Measurements from ENCODE around the gene IMMP2L.
"Not testable (repeated sequence)": the region's sequence is repeated elsewhere in the genome, so short reads cannot be mapped to it uniquely, and the experiment has no call there.

IMMP2L gene

GRCh38 chr7:111561904-111562732 is at the start of gene IMMP2L:
Gene IMMP2L (minus strand): TSS chr7:111562492.
- Histone ChIP-seq H3K36me3 (ENCODE audit: control insufficient read depth, insufficient read depth, low read length) (no peaks in the 10 kb centered on the region), H3K27me3 (replicated peaks; ENCODE audit: control insufficient read depth, insufficient read depth, low read length) (no peaks in the 10 kb centered on the region), H3K4me3 (replicated peaks; ENCODE audit: low read depth, low read length) (peak within 1 kb of the TSS; percentile 81)
- peak; percentile 59 for TF ChIP-seq CTCF (IDR thresholded peaks at IDR 0.05; ENCODE audit: insufficient read depth, low read length, poor library complexity, severe bottlenecking)
- peak; percentile 90 for DNase-seq (ENCODE audit: extremely low read depth, insufficient read length)

GRCh38 chr7:111609483-111610254 is 47.4 kb upstream of the IMMP2L start:
- not testable (repeated sequence) for H3K27me3 ChIP-seq (replicated peaks; ENCODE audit: control insufficient read depth, insufficient read depth, low read length); DNase-seq (ENCODE audit: extremely low read depth, insufficient read length); H3K4me3 ChIP-seq (replicated peaks; ENCODE audit: low read depth, low read length); H3K36me3 ChIP-seq (ENCODE audit: control insufficient read depth, insufficient read depth, low read length)

- no peak for TF ChIP-seq CTCF (IDR thresholded peaks at IDR 0.05; ENCODE audit: insufficient read depth, low read length, poor library complexity, severe bottlenecking)
- H3K36me3 ChIP-seq (ENCODE audit: control insufficient read depth, insufficient read depth, low read length) = no peaks in the 10 kb centered on the region
- DNase-seq (ENCODE audit: extremely low read depth, insufficient read length) = no peak
- no peak overlapping the region for H3K4me3 ChIP-seq (replicated peaks; ENCODE audit: low read depth, low read length)
- no peaks in the 10 kb centered on the region for H3K27me3 ChIP-seq (replicated peaks; ENCODE audit: control insufficient read depth, insufficient read depth, low read length)
These were observed 45.3 kb upstream of the IMMP2L start for GRCh38 chr7:111607621-111608020.

- H3K4me3 ChIP-seq (replicated peaks; ENCODE audit: low read depth, low read length) = no peak overlapping the region
- no peak for TF ChIP-seq CTCF (IDR thresholded peaks at IDR 0.05; ENCODE audit: insufficient read depth, low read length, poor library complexity, severe bottlenecking)
- no peak for DNase-seq (ENCODE audit: extremely low read depth, insufficient read length)
- H3K36me3 ChIP-seq (ENCODE audit: control insufficient read depth, insufficient read depth, low read length) = no peaks in the 10 kb centered on the region
- no peaks in the 10 kb centered on the region for H3K27me3 ChIP-seq (replicated peaks; ENCODE audit: control insufficient read depth, insufficient read depth, low read length)
These were observed 43.0 kb upstream of the IMMP2L start for GRCh38 chr7:111605246-111605645.

- no peak for TF ChIP-seq CTCF (IDR thresholded peaks at IDR 0.05; ENCODE audit: insufficient read depth, low read length, poor library complexity, severe bottlenecking)
- no peaks in the 10 kb centered on the region for H3K36me3 ChIP-seq (ENCODE audit: control insufficient read depth, insufficient read depth, low read length)
- H3K4me3 ChIP-seq (replicated peaks; ENCODE audit: low read depth, low read length) = no peak overlapping the region
- no peak for DNase-seq (ENCODE audit: extremely low read depth, insufficient read length)
- no peaks in the 10 kb centered on the region for H3K27me3 ChIP-seq (replicated peaks; ENCODE audit: control insufficient read depth, insufficient read depth, low read length)
These were observed 37.8 kb upstream of the IMMP2L start for GRCh38 chr7:111600091-111600490.

GRCh38 chr7:111595780-111596179 is 33.5 kb upstream of the IMMP2L start:
- no peak for TF ChIP-seq CTCF (IDR thresholded peaks at IDR 0.05; ENCODE audit: insufficient read depth, low read length, poor library complexity, severe bottlenecking)
- DNase-seq (ENCODE audit: extremely low read depth, insufficient read length) = no peak
- Histone ChIP-seq H3K4me3 (replicated peaks; ENCODE audit: low read depth, low read length) (no peak overlapping the region), H3K36me3 (ENCODE audit: control insufficient read depth, insufficient read depth, low read length) (no peaks in the 10 kb centered on the region), H3K27me3 (replicated peaks; ENCODE audit: control insufficient read depth, insufficient read depth, low read length) (no peaks in the 10 kb centered on the region)

All from GM06990 (cell line).